ENCODE measurements around the gene RHOT2. TPM values are rescaled to one million over a fixed set of nuclear protein-coding genes. Genes with fewer than 3 reads are reported as not detected.

Gene RHOT2
- total and polyA plus RNA-seq, 9 of the 15 experiments (the other 6 are each of a cell fraction or from before 2014, with no cell fraction given) = 5.0 to 373 (median 112) TPM

- TF ChIP-seq ZBTB49 (CRISPR knock-in tag; IDR thresholded peaks at IDR 0.05; ENCODE audit: borderline replicate concordance) (no peak), ZC3H11A (IDR thresholded peaks at IDR 0.05; ENCODE audit: low read depth, low read length) (no peak), ZNF263 (CRISPR knock-in tag; IDR thresholded peaks at IDR 0.05; ENCODE audit: borderline replicate concordance) (peak; percentile 70; the same call in 1 of the 2 replicates), NR3C1 (CRISPR knock-in tag; IDR thresholded peaks at IDR 0.05) (peak; percentile 63), ETV5 (CRISPR knock-in tag; IDR thresholded peaks at IDR 0.05; ENCODE audit: low read depth) (no peak), SRSF7 (optimal IDR thresholded peaks at IDR 0.05; ENCODE audit: low read depth, low read length) (no peak), HDAC6 (IDR thresholded peaks at IDR 0.05; ENCODE audit: low read depth, low read length) (no peak), PTRF (tag; IDR thresholded peaks at IDR 0.05) (no peak), PHF20 (IDR thresholded peaks at IDR 0.05; ENCODE audit: partially characterized antibody) (no peak), GABPA (tag; conservative IDR thresholded peaks at IDR 0.05; ENCODE audit: low read depth) (0 out of 2 replicates have a peak, but pooled peaks have one; percentile 32), U2AF1 (optimal IDR thresholded peaks at IDR 0.05; ENCODE audit: low read depth, low read length) (peak; percentile 81), NUFIP1 (IDR thresholded peaks at IDR 0.05; ENCODE audit: partially characterized antibody) (no peak), TFAP4 (CRISPR knock-in tag; IDR thresholded peaks at IDR 0.05; ENCODE audit: borderline replicate concordance) (peak; percentile 87; the same call in 1 of the 2 replicates), ZKSCAN8 (CRISPR knock-in tag; IDR thresholded peaks at IDR 0.05) (no peak), SNAPC5 (CRISPR knock-in tag; IDR thresholded peaks at IDR 0.05) (no peak), POU5F1 (IDR thresholded peaks at IDR 0.05; ENCODE audit: borderline replicate concordance, low read depth, low read length, partially characterized antibody) (no peak), CSDE1 (IDR thresholded peaks at IDR 0.05) (no peak), NEUROD1 (IDR thresholded peaks at IDR 0.05; ENCODE audit: borderline replicate concordance, low read depth, low read length, partially characterized antibody) (no peak), PHB2 (IDR thresholded peaks at IDR 0.05; ENCODE audit: low read depth) (no peak), THRB (CRISPR knock-in tag; conservative IDR thresholded peaks at IDR 0.05) (no peak), SP2 (IDR thresholded peaks at IDR 0.05; ENCODE audit: extremely low read depth, low read depth, low read length, poor library complexity, severe bottlenecking) (no peak), KLF10 (CRISPR knock-in tag; IDR thresholded peaks at IDR 0.05) (no peak), ZNF384 (IDR thresholded peaks at IDR 0.05; ENCODE audit: low read depth, low read length) (no peak), ZFP1 (CRISPR knock-in tag; IDR thresholded peaks at IDR 0.05) (no peak), ZNF507 (tag; conservative IDR thresholded peaks at IDR 0.05) (no peak)
These were observed 27.6 kb downstream of the RHOT2 start (continued) for GRCh38 chr16:695355-696089.

All from K562 (cell line).